K562 (cell line): ENCODE results near the gene RNU6-9. TPM values are rescaled to one million over a fixed set of nuclear protein-coding genes. Genes with fewer than 3 reads are reported as not detected.
A peak's percentile ranks its signal among the peaks of the same experiment; 100 is the strongest.

Source experiments
- ATAC-seq: fragments of 200-7000 bp; cut with Tn5 transposase; 3 replicates; pipeline ENCODE4 v1.9.1; 2020; ENCODE audit warnings: moderate library complexity
- BruUV-seq: library from RNA; stranded (reverse); fragments of 400-500 nt; replicated peaks from 2 replicates; lab custom pipeline; 2021; lab: Mats Ljungman, UMichigan
- CTCF ChIA-PET: fragments of 300-600 bp; formaldehyde crosslinking; extraction: SDS; loops from one replicate; lab custom pipeline; 2021; ENCODE audit warnings: low intra/inter-chr PET ratio; lab: Yijun Ruan, JAX
- POLR2A ChIA-PET: fragments of 300-600, 350-650 bp; sonication (Branson Sonifier 250); formaldehyde crosslinking; extraction: SDS; loops from one replicate; lab custom pipeline; 2021; ENCODE audit warnings: antibody characterized with exemption, inconsistent platforms; lab: Yijun Ruan, JAX
- DNase-seq, 4 experiments: peaks; one replicate each; pipeline versions ENCODE4 v3.0.0 to v3.0.0-alpha.2; 2011 to 2018; ENCODE audit warnings: low spot score in 3 of 4, mixed read lengths in 3 of 4; ENCODE audit errors: extremely low read depth in 1 of 4
- FAIRE-seq: peaks from 2 replicates; lab custom pipeline; 2011; peaks lifted over from hg19 to GRCh38; lab: Jason Lieb, UNC
- H2AFZ ChIP-seq: 2 replicates; pipeline ENCODE4 v1.6.0; 2011; ENCODE audit warnings: low read depth, low read length, control low read depth, inconsistent platforms
- H3K27ac ChIP-seq: fragments of 200-600 bp; 3 replicates; pipeline ENCODE4 v1.8.0; 2011; ENCODE audit warnings: low read depth, mild to moderate bottlenecking, control low read depth, inconsistent platforms, low read length, moderate library complexity, mixed read lengths; ENCODE audit errors: extremely low read depth
- H3K27me3 ChIP-seq, 2 experiments: fragments of 300-600 bp in 1 of 2; 2 replicates in 1 of 2; 3 replicates in 1 of 2; pipeline versions ENCODE4 v1.6.0 to v1.8.0; 2011; ENCODE audit warnings: inconsistent platforms in 2 of 2, low read length in 2 of 2, mild to moderate bottlenecking in 1 of 2, mixed read lengths in 1 of 2, moderate library complexity in 1 of 2; ENCODE audit not compliant: control insufficient read depth in 2 of 2, insufficient read depth in 2 of 2
- H3K36me3 ChIP-seq: fragments of 300-600 bp; 3 replicates; pipeline ENCODE4 v1.8.0; 2011; ENCODE audit warnings: mild to moderate bottlenecking, low read length, inconsistent platforms; ENCODE audit not compliant: control insufficient read depth, insufficient read depth
- H3K4me1 ChIP-seq, 2 experiments: fragments of 200-600 bp in 1 of 2; replicated peaks in 1 of 2; 2 replicates in 1 of 2; 3 replicates in 1 of 2; pipeline versions ENCODE4 v1.5.1 to v1.8.0; 2011; ENCODE audit warnings: inconsistent platforms in 2 of 2, low read length in 2 of 2, mild to moderate bottlenecking in 1 of 2, mixed read lengths in 1 of 2, moderate library complexity in 1 of 2; ENCODE audit not compliant: control insufficient read depth in 2 of 2, insufficient read depth in 2 of 2
- H3K4me2 ChIP-seq: 2 replicates; pipeline ENCODE4 v1.6.1; 2011; ENCODE audit warnings: low read length, control low read depth, inconsistent platforms, mixed read lengths; ENCODE audit not compliant: insufficient read depth
- H3K4me3 ChIP-seq: fragments of 200-600 bp; sonication (generic), shearing (Covaris generic); 2 replicates; pipeline ENCODE4 v1.5.1; 2016; ENCODE audit warnings: control low read depth, inconsistent platforms
- H3K79me2 ChIP-seq: fragments of 200-600 bp; 3 replicates; pipeline ENCODE4 v1.8.0; 2011; ENCODE audit warnings: low read length, inconsistent platforms; ENCODE audit not compliant: control insufficient read depth, insufficient read depth
- H3K9ac ChIP-seq, 2 experiments: 2 replicates each; pipeline versions ENCODE4 v1.6.0 to v1.6.1; 2011; ENCODE audit warnings: low read depth in 2 of 2, low read length in 2 of 2, control low read depth in 1 of 2, inconsistent platforms in 1 of 2, mild to moderate bottlenecking in 1 of 2, mixed read lengths in 1 of 2; ENCODE audit not compliant: insufficient read depth in 1 of 2
- H3K9me1 ChIP-seq: one replicate; pipeline ENCODE4 v1.6.0; 2011; ENCODE audit warnings: inconsistent platforms, mild to moderate bottlenecking, low read length, moderate library complexity; ENCODE audit not compliant: control insufficient read depth, insufficient read depth
- H3K9me3 ChIP-seq: replicated peaks from 2 replicates; pipeline ENCODE4 v1.5.1; 2011; ENCODE audit warnings: low read depth, low read length, inconsistent platforms; ENCODE audit not compliant: control insufficient read depth, insufficient read depth
- H4K20me1 ChIP-seq: replicated peaks from 2 replicates; pipeline ENCODE4 v1.6.1; 2011; ENCODE audit warnings: low read length, inconsistent platforms, mixed read lengths; ENCODE audit not compliant: control insufficient read depth, insufficient read depth
- C11orf30 ChIP-seq: fragments of 450-650 bp; IDR thresholded peaks from 2 replicates; pipeline ENCODE4 v1.6.1; 2016; ENCODE audit warnings: low read depth, mild to moderate bottlenecking
- CSDE1 ChIP-seq, 2 experiments: fragments of 450-650 bp; IDR thresholded peaks; 2 replicates each; pipeline ENCODE4 v1.6.1; 2016; ENCODE audit warnings: mild to moderate bottlenecking in 1 of 2
- EHMT2 ChIP-seq: fragments of 450-650 bp; IDR thresholded peaks from 2 replicates; pipeline ENCODE4 v1.6.1; 2018; ENCODE audit warnings: antibody characterized with exemption
- ELK3 ChIP-seq: fragments of 450-650 bp; formaldehyde crosslinking; IDR thresholded peaks from 2 replicates; pipeline ENCODE4 v1.4.0; 2020; ENCODE audit warnings: mild to moderate bottlenecking
- EP300 ChIP-seq: IDR thresholded peaks from 2 replicates; pipeline ENCODE4 v1.6.1; 2012; ENCODE audit warnings: low read length, improper control_type of control experiment
- IFI16 ChIP-seq: fragments of 250-450 bp; sonication (Bioruptor Pico); IDR thresholded peaks from 2 replicates; pipeline ENCODE4 v2.1.2; 2022; ENCODE audit warnings: mild to moderate bottlenecking, inconsistent platforms
- JUND ChIP-seq, 2 experiments: IDR thresholded peaks; 2 replicates in 1 of 2; 3 replicates in 1 of 2; pipeline ENCODE4 v1.6.1; 2011; ENCODE audit warnings: borderline replicate concordance in 2 of 2, low read depth in 2 of 2, low read length in 2 of 2, improper control_type of control experiment in 1 of 2, missing biosample characterization in 1 of 2, missing genetic modification characterization in 1 of 2, missing genetic modification reagents in 1 of 2
- LCOR ChIP-seq: sonication (generic); formaldehyde crosslinking; IDR thresholded peaks from 2 replicates; pipeline ENCODE4 v1.8.0; 2022; ENCODE audit warnings: mild to moderate bottlenecking, missing genetic modification reagents
- NCOA2 ChIP-seq, 2 experiments: fragments of 450-650 bp; IDR thresholded peaks; 2 replicates each; pipeline ENCODE4 v1.6.1; 2018; ENCODE audit warnings: mild to moderate bottlenecking in 2 of 2, moderate library complexity in 1 of 2; ENCODE audit not compliant: partially characterized antibody in 2 of 2
- NR3C1 ChIP-seq: sonication (generic); formaldehyde crosslinking; IDR thresholded peaks from 2 replicates; pipeline ENCODE4 v1.8.1; 2022; ENCODE audit warnings: missing genetic modification reagents
- NUFIP1 ChIP-seq: fragments of 450-650 bp; IDR thresholded peaks from 2 replicates; pipeline ENCODE4 v1.6.1; 2018; ENCODE audit not compliant: partially characterized antibody
- POLR2AphosphoS5 ChIP-seq: IDR thresholded peaks from 2 replicates; pipeline ENCODE4 v1.6.1; 2011; ENCODE audit warnings: mild to moderate bottlenecking, low read depth, low read length, moderate library complexity; ENCODE audit not compliant: control insufficient read depth, insufficient read depth
- POLR3G ChIP-seq: IDR thresholded peaks from 2 replicates; pipeline ENCODE4 v1.6.1; 2011; ENCODE audit not compliant: insufficient read length, insufficient replicate concordance; ENCODE audit errors: extremely low read depth
- RB1 ChIP-seq: fragments of 450-650 bp; IDR thresholded peaks from 2 replicates; pipeline ENCODE4 v1.6.1; 2017; ENCODE audit warnings: low read depth, mild to moderate bottlenecking
- SETDB1 ChIP-seq: IDR thresholded peaks from one replicate; pipeline ENCODE4 v1.6.1; 2012; ENCODE audit warnings: low read length, control low read depth, inconsistent platforms
- TBL1XR1 ChIP-seq, 2 experiments: IDR thresholded peaks; 2 replicates each; pipeline ENCODE4 v1.6.1; 2012; ENCODE audit warnings: improper control_type of control experiment in 2 of 2, low read length in 2 of 2, mild to moderate bottlenecking in 1 of 2
- ZBTB17 ChIP-seq: fragments of 450-650 bp; formaldehyde crosslinking; IDR thresholded peaks from 2 replicates; pipeline ENCODE4 v1.4.0; 2020; ENCODE audit warnings: mild to moderate bottlenecking
- ZNF140 ChIP-seq: fragments of 250-450 bp; sonication (Bioruptor Pico); IDR thresholded peaks from 2 replicates; pipeline ENCODE4 v1.8.0; 2021; ENCODE audit warnings: moderate library complexity, mild to moderate bottlenecking, inconsistent platforms
- ZNF184 ChIP-seq: sonication (generic); formaldehyde crosslinking; IDR thresholded peaks from 2 replicates; pipeline ENCODE4 v1.5.0; 2020; ENCODE audit warnings: missing genetic modification reagents
- ZNF224 ChIP-seq: sonication (generic); formaldehyde crosslinking; IDR thresholded peaks from 2 replicates; pipeline ENCODE4 v1.8.0; 2022; ENCODE audit warnings: mild to moderate bottlenecking, missing genetic modification reagents
- ZNF239 ChIP-seq: fragments of 250-450 bp; sonication (Bioruptor Pico); IDR thresholded peaks from 2 replicates; pipeline ENCODE4 v1.4.0; 2020; ENCODE audit warnings: mild to moderate bottlenecking
- ZNF408 ChIP-seq: fragments of 250-450 bp; sonication (Bioruptor Pico); IDR thresholded peaks from 2 replicates; pipeline ENCODE4 v1.4.0; 2020; ENCODE audit warnings: low read depth, mild to moderate bottlenecking, moderate library complexity
- ZNF766 ChIP-seq: fragments of 200-800 bp; sonication (Bioruptor generic); conservative IDR thresholded peaks from 2 replicates; pipeline ENCODE4 v1.6.1; 2016; ENCODE audit warnings: missing genetic modification characterization, missing compliant biosample characterization
- ZNF79 ChIP-seq: fragments of 250-450 bp; sonication (Bioruptor Pico); IDR thresholded peaks from 2 replicates; pipeline ENCODE4 v1.4.0; 2020; ENCODE audit warnings: low read depth, mild to moderate bottlenecking, moderate library complexity
- ZNF830 ChIP-seq: fragments of 250-450 bp; sonication (Bioruptor Pico); IDR thresholded peaks from 2 replicates; pipeline ENCODE4 v1.5.0; 2021; ENCODE audit warnings: mild to moderate bottlenecking
- WGBS: fragments of 100-300 bp; shearing (Covaris generic); methylation state at CpG from one replicate; pipeline ENCODE4 v1.1.6; 2016; ENCODE audit warnings: low coverage, mixed read lengths; ENCODE audit not compliant: insufficient coverage; ENCODE audit errors: missing lambda C conversion rate; 5-methylcytosine and 5-hydroxymethylcytosine counted together
- in situ Hi-C: fragments of 300-500 bp; cut with MboI; formaldehyde crosslinking; loops from 4 replicates; pipeline ENCODE4 v1.15.0; 2018; ENCODE audit warnings: inconsistent platforms, mixed read lengths
- intact Hi-C: fragments of 100-400 bp; cut with micrococcal nuclease; formaldehyde crosslinking; loops from 2 replicates; pipeline ENCODE4 v1.14.2; 2022
- polyA plus RNA-seq, 8 experiments: library from polyadenylated mRNA; depleted of rRNA in 4 of 8; stranded (reverse) in 5 of 8; unstranded in 3 of 8; fragments of >200 nt; fragmentation: Nextera tagmentation in 2 of 8; fragmentation: Illumina TruSeq in 1 of 8; extraction: Ambion mirVana in 2 of 8; extraction: Trizol in 1 of 8; gene quantifications; 2 replicates each; pipeline versions ENCODE4 v1.2.1 to v1.2.3, GENCODE V29; 2011 to 2014; ENCODE audit warnings: inconsistent platforms in 1 of 8, missing spikeins in 1 of 8
- total RNA-seq, 7 experiments: library from RNA; depleted of rRNA in 6 of 7; stranded (reverse); fragments of >200 nt in 6 of 7; fragmentation: Illumina TruSeq in 2 of 7; extraction: Trizol in 2 of 7; gene quantifications; 2 replicates each; pipeline versions ENCODE4 v1.2.1 to v1.2.3, GENCODE V29; 2011 to 2021; ENCODE audit warnings: low replicate concordance in 1 of 7

The RNU6-9 gene
- total and polyA plus RNA-seq, 9 of the 15 experiments (the other 6 are each of a cell fraction or from before 2014, with no cell fraction given) = not detected

- ATAC-seq (peak; percentile 63), FAIRE-seq (peak; percentile 91), DNase-seq (peak; percentile 50 to 76 (median 62))
- H3K9me3 ChIP-seq = no peaks in the 10 kb centered on the region
- peaks cover 65% of the 10 kb centered on the region for H3K79me2 ChIP-seq
- BruUV-seq = no TSS peak
- H3K27me3 ChIP-seq = no peaks in the 10 kb centered on the region
- H3K9ac ChIP-seq = peak overlapping the region; percentile 85 to 99
- H2AFZ ChIP-seq = peak overlapping the region; percentile 82
- H3K9me1 ChIP-seq = no peaks in the 10 kb centered on the region
- peak overlapping the region; percentile 95 for H3K4me2 ChIP-seq
- 0% methylated on average over 17 of the region's 39 CpGs for WGBS
- H3K4me1 ChIP-seq = peaks cover 8 to 75% of the 10 kb centered on the region in 2 experiments; a peak in 4 of 5 replicates
- no peaks in the 10 kb centered on the region; the same call in 1 of the 2 replicates for H4K20me1 ChIP-seq
- in situ Hi-C loops (no loop called here), intact Hi-C loops (loop anchor here (1.0 to 2.0 kb wide), 2 partner anchors 30 to 55 kb away; no protein-coding TSS in a partner anchor)
- POLR2A ChIA-PET = interaction anchor here (0.5 to 4.2 kb wide), 7 partner anchors 31 to 345 kb away, joined by 3 to 24 read pairs (median 3); partner anchors contain the start of genes RNU6-2 and WDR18
- peak overlapping the region; percentile 97 for H3K27ac ChIP-seq
- H3K4me3 ChIP-seq = peak overlapping the region; percentile 99
- CTCF ChIA-PET = interaction anchor here (0.6 to 8.8 kb wide), 2 partner anchors 58 to 79 kb away, joined by 3 to 158 read pairs; partner anchors contain the start of gene WDR18
- H3K36me3 ChIP-seq = peaks cover 20% of the 10 kb centered on the region; the same call in 2 of the 3 replicates
- TF ChIP-seq CSDE1 (IDR thresholded peaks at IDR 0.05) = no peak
- TF ChIP-seq POLR3G = no peak
- no peak for TF ChIP-seq LCOR (CRISPR knock-in tag)
- no peak for TF ChIP-seq IFI16 (CRISPR knock-in tag)
- no peak for TF ChIP-seq ZBTB17
- no peak for TF ChIP-seq NCOA2 (IDR thresholded peaks at IDR 0.05; ENCODE audit: partially characterized antibody in 2 of 2)
- peak; percentile 26; the same call in 1 of the 2 replicates for TF ChIP-seq RB1
- TF ChIP-seq ZNF224 (CRISPR knock-in tag) = no peak
- no peak for TF ChIP-seq ZNF830
- no peak for TF ChIP-seq ZNF408 (CRISPR knock-in tag)
- 0 out of 2 replicates have a peak, but pooled peaks have one; percentile 2 for TF ChIP-seq POLR2AphosphoS5
- no peak for TF ChIP-seq C11orf30
- no peak for TF ChIP-seq ZNF140
- no peak for TF ChIP-seq ZNF766 (CRISPR knock-in tag)
- peak; percentile 19 for TF ChIP-seq NR3C1 (CRISPR knock-in tag)
- no peak for TF ChIP-seq EHMT2
- TF ChIP-seq TBL1XR1 (IDR thresholded peaks at IDR 0.05; ENCODE audit: low read length in 2 of 2) = no peak
- TF ChIP-seq EP300 = no peak
- TF ChIP-seq SETDB1 = no peak
- no peak for TF ChIP-seq NUFIP1
- TF ChIP-seq ZNF79 (CRISPR knock-in tag) = peak; percentile 47; the same call in 1 of the 2 replicates
- peak; percentile 82 for TF ChIP-seq JUND (IDR thresholded peaks at IDR 0.05; ENCODE audit: borderline replicate concordance, low read depth, low read length)
- TF ChIP-seq JUND (tag; IDR thresholded peaks at IDR 0.05; ENCODE audit: borderline replicate concordance, low read depth, low read length) = peak; percentile 57; the same call in 1 of the 3 replicates
- TF ChIP-seq ELK3 (CRISPR knock-in tag) = no peak
- TF ChIP-seq ZNF184 (CRISPR knock-in tag) = no peak
- TF ChIP-seq ZNF239 (CRISPR knock-in tag) = 0 out of 2 replicates have a peak, but pooled peaks have one; percentile 32
These were observed 31.8 kb downstream of the RNU6-9 start for GRCh38 chr19:925087-925525.
